Measurements from ENCODE around the gene PALD1.

PALD1 gene

GRCh38 chr10:70535451-70535850 lies 56.9 kb downstream of the PALD1 start:
- DNase-seq (ENCODE audit: low read depth) = no peak

DNA sequence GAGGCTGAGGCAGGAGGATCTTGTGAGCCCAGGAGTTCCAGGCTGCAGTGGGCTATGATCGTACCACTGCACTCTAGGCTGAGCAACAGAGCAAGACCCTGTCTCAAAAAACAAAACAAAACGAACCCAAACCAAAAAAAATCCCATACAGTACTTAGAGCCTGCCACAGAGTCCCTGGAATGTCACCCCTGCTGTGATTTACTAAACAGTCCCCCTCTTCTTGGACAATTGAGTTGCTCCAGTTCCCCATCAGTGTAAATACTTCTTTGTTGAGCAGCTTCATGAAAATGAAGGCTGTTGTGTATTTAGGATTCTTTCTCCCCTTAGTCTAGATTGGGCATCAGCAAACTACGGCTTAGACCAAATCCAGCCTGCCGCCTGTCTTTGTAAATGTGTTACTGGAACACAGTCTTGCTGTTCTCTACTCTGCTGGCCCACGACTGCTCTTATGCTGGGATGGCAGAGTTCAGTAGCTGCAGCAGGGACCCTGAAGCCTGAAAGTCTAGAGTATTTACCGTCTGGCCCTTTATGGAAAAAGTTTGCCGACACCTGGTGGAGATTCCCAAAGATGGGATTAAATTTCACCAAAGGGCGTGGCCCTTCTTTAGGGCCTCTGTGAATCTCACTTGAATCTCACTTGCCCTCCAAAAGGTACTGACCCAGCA lies 57.8 kb downstream of the PALD1 start:
- no peak for DNase-seq (ENCODE audit: low read depth)

GRCh38 chr10:70537398-70538194 lies 59.0 kb downstream of the PALD1 start:
- no peak for DNase-seq (ENCODE audit: low read depth)

GRCh38 chr10:70538195-70538520 lies 59.6 kb downstream of the PALD1 start:
- no peak for DNase-seq (ENCODE audit: low read depth)

DNA sequence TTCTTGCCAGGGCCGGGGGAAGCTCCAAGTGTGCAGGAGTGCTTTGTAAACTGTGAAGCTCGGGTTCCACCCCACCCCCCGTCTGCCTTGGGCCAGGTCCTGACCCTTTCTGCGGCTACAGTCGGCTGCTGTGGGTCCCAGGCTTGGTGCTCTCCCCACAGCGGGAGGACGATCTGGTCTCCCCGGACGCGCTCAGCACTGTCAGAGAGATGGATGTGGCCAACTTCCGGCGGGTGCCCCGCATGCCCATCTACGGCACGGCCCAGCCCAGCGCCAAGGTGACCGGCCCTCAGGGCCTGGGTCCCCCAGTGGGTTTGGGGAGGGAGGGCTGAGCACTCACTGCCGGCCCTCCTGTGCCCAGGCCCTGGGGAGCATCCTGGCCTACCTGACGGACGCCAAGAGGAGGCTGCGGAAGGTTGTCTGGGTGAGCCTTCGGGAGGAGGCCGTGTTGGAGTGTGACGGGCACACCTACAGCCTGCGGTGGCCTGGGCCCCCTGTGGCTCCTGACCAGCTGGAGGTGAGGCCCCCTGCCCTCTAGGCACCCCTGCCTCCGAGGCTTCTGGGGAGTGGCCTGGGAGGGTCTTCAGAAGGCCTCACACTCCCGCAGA lies 60.3 kb downstream of the PALD1 start:
- no peak for DNase-seq (ENCODE audit: low read depth)

DNA sequence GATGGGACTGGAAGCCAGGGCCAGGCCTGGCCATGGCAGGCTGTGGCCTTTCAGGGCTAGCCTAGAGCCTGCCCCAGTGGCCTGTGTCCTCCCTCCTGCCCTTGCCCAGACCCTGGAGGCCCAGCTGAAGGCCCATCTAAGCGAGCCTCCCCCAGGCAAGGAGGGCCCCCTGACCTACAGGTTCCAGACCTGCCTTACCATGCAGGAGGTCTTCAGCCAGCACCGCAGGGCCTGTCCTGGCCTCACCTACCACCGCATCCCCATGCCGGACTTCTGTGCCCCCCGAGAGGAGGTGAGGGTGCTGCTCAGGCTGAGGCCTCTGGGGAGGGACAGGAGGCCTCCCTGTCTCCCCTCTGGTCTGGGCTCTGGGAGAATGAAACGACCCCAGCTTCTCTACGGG lies 60.9 kb downstream of the PALD1 start:
- DNase-seq (ENCODE audit: low read depth) = no peak

- DNase-seq (ENCODE audit: low read depth) = no peak
Measured at GRCh38 chr10:70540089-70540788, 61.7 kb downstream of the PALD1 start.

GRCh38 chr10:70540789-70541360 lies 62.3 kb downstream of the PALD1 start:
- no peak for DNase-seq (ENCODE audit: low read depth)

- no peak for DNase-seq (ENCODE audit: low read depth)
Measured at GRCh38 chr10:70541736-70542564, 63.4 kb downstream of the PALD1 start.

GRCh38 chr10:70542565-70542938 lies 64.0 kb downstream of the PALD1 start:
- DNase-seq (ENCODE audit: low read depth) = no peak

DNA sequence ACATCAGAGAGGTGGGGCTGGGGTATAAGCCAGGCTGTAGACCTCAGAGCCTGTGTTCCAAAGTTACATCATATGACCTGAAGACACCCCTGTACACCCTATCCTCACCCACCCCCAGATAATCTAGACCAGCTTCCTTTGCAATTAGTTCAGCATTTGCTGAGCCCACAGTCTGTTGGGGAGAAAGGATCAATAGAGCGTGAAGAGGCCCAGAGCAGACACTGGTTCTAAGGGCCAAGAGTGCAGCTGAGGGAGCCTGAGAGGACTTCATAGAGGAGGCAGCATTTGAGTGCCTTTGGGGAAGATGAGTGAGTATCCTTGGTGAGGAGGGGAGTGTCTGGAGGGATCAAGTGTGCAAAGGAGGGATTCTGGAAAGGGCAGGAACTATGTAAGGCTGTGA lies 65.3 kb downstream of the PALD1 start:
- DNase-seq (ENCODE audit: low read depth) = no peak

GRCh38 chr10:70544431-70545340 lies 66.1 kb downstream of the PALD1 start:
- DNase-seq (ENCODE audit: low read depth) = no peak

DNA sequence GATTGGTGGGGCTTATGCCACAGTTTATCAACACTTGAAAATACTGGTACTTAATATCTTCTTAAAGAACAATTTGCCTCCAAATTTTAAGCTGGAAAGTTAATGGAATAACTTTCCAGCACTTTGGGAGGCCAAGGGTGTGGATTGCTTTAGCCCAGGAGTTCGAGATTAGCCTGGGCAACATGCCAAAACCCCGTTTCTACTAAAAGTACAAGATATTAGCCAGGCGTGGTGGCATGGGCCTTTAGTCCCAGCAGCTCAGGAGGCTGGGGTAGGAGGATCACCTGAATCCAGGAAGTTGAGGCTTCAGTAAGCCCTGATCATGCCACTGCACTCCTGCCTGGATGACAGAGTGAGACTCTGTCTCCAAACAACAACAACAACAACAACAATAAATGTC lies 68.0 kb downstream of the PALD1 start:
- DNase-seq (ENCODE audit: low read depth) = no peak

GRCh38 chr10:70549351-70549961 lies 70.9 kb downstream of the PALD1 start:
- no peak for DNase-seq (ENCODE audit: low read depth)

DNA sequence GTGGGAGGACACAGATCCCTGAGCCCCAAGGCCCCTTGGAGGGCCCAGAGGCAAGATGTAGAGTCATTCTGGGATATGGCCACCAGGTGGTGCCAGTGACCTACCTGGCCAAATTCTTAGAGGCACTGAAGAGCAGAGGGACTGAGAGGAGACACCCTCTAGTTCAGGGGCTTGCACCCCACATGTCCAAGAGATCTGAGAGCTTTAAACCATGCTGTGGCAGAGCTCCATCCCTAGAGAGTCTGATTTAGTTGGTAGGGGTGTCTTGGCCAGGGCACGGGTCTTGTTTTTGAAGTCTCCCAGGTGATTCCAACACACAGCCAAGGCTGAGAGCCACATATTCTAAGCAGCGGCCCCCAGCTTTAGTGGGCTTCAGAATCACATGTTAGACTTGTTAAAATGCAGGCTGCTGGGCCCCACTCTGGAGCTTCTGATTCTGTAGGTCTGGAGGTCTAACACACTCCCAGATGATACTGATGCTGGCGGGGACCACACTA lies 71.4 kb downstream of the PALD1 start:
- DNase-seq (ENCODE audit: low read depth) = no peak

GRCh38 chr10:70550459-70550858 lies 71.9 kb downstream of the PALD1 start:
- DNase-seq (ENCODE audit: low read depth) = no peak

DNA sequence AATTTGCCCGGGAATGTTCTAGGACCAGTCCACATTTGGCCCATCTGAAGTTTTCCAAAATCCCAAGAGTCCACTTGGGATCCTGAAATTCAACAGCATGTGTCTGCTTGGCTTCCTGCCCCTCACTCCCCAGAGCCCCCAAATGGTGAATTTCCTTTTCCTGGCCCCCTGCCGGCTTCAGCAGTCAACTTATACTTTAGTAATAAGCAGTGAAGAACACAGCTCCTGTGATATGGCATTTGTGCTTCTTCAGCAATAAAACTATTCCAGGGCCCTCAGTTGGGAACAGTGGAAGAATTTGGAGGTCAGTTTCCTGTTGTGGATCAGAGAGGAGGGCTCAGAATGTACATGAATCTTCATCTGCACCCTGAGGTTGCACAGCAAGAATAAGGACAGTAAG lies 72.9 kb downstream of the PALD1 start:
- no peak for DNase-seq (ENCODE audit: low read depth)

GRCh38 chr10:70551971-70552422 lies 73.4 kb downstream of the PALD1 start:
- peak; percentile 92 for DNase-seq (ENCODE audit: low read depth)

DNA sequence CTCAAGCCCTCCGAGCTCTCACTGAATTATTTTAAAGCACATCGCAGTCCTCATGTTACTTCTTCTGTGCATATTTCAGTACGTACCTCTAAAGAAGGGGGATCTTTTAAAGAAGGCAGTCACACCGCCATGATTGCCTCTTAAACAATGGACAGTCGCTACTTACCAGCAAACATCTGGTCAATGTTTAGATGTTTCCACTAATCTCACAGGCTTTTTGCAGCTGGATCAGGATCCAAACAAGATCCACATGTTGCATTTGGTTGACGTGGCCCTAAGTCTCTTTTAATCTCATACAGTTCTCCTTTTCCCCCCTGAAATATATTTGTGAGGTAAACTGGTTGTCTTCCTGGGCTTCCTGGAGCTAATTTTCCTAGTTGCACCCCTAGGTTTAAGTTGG lies 74.0 kb downstream of the PALD1 start:
- DNase-seq (ENCODE audit: low read depth) = no peak

GRCh38 chr10:70555371-70555770 lies 76.8 kb downstream of the PALD1 start:
- no peak for DNase-seq (ENCODE audit: low read depth)
